ENCODE measurements around the gene MIAT. TPM values are rescaled to one million over a fixed set of nuclear protein-coding genes. Genes with fewer than 3 reads are reported as not detected.

The MIAT gene
- polyA plus RNA-seq, 4 donors = 0.27 to 1.3 (median 0.58) TPM; not detected in 1

DNA sequence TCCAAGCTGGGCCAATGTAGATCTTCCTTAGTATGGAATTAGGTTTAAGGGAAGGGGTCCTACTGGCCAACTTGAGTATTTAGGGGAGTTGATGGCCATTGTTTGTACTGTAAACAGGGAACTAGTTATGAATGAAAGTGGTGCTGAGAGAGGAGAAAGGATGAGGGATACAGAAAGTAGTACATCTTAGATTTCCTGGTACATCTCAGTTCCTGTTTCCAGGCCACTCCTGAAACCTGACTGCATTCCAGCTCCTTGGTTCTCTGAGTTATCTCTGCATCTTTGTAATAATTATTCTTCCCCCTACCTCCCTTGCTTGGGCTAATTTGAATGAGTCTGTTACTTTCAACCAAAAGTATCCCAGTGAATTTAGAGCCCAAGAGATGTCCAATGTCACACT is 30.1 kb downstream of the MIAT start:
- Histone ChIP-seq H3K27ac (ENCODE audit: low read depth in 1 of 3, low read length in 2 of 3) (no peak overlapping the region), H3K27me3 (ENCODE audit: control insufficient read depth in 3 of 3, insufficient read depth in 3 of 3, low read length in 3 of 3) (no peaks in the 10 kb centered on the region), H3K4me3 (ENCODE audit: low read depth in 1 of 3, low read length in 3 of 3) (no peak overlapping the region), H3K4me1 (ENCODE audit: control insufficient read depth in 3 of 3, insufficient read depth in 2 of 3, low read depth in 1 of 3, low read length in 2 of 3) (peaks cover 0 to 7% (median 3%) of the 10 kb centered on the region in 3 donors), H3K36me3 (ENCODE audit: control insufficient read depth in 3 of 3, insufficient read depth in 2 of 3, low read depth in 1 of 3, low read length in 3 of 3) (peaks cover 0 to 15% (median 3%) of the 10 kb centered on the region in 3 donors), H3K9me3 (ENCODE audit: control insufficient read depth in 2 of 2, insufficient read depth in 1 of 2, low read depth in 1 of 2, low read length in 1 of 2) (no peaks in the 10 kb centered on the region)
- FAIRE-seq (no peak), DNase-seq (no peak)

DNA sequence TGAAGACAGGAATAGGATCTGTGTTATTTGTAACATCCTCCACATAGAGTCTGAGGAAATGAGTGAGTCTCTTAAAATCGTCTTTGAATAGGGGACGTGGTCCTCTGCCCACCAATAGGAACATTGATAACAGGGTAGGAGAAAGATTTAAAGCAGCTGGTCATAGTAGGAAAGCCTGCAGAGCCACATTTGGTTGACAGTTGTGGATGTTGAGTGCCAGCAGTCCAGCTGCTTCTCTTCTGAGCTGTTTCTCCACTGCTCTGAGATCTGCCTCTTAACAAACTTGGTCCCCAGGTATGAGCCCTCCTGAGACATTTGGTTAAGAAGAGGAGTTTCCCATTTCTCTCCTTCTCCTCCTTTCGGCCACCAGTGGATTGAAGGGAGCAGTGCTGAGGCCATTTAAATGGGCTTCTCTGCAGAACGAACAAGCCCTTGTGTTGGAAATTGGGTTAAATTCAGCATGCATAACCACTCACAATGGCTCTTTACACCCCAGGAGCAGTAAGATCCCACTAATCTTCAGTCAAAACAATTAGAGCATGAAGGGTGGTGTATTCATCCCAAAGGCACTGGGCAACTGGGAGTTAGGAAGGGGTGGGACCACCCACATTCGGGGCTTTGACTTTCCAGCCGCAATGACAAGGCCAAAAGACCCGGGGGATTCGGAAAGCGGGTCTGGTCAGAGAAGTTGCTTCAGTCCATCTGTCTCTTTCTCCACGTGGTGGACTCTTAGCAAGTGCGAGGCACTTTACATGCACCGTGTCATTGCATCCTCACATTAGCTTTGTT is 32.3 kb downstream of the MIAT start:
- no peaks in the 10 kb centered on the region for H3K27me3 ChIP-seq (ENCODE audit: control insufficient read depth in 3 of 3, insufficient read depth in 3 of 3, low read length in 3 of 3)
- FAIRE-seq = no peak

DNA sequence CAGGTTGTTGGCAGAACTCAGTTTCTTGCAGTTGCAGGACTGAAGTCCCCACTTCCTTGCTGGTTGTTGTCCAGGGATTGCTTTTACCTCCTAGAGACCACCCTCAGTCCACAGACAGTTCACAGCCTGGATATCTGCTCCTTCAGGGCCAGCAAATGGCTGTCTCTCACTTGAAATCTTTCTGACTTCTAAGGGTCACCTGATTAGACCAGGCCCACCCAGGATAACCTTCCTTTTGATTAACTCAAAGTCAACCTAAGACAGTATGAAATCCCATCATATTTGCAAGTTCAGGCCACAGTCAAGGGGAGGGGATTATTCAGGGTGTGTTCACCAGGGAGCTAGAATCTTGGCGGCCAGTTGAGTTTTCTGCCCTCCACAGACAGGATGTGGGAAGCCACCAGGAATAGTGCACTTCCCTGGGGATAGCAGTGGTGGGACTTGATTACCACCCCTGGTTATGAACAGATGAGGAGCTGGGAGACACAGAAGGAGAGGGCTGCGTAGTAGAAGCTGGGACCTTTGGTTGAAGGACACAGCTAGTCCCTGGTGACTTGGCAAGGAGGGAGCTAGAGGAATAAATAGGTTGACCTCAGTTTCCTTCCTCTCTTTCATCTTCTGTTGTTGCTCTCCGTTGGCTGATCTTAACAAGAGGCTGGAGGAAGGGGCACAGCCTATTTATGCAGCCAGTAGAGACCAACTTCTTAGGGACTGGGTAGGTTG is 33.4 kb downstream of the MIAT start:
- Histone ChIP-seq H3K27me3 (ENCODE audit: control insufficient read depth in 3 of 3, insufficient read depth in 3 of 3, low read length in 3 of 3) (no peaks in the 10 kb centered on the region), H3K27ac (ENCODE audit: low read depth in 1 of 3, low read length in 2 of 3) (no peak overlapping the region), H3K4me1 (ENCODE audit: control insufficient read depth in 3 of 3, insufficient read depth in 2 of 3, low read depth in 1 of 3, low read length in 2 of 3) (peaks cover 0 to 7% (median 3%) of the 10 kb centered on the region in 3 donors), H3K4me3 (ENCODE audit: low read depth in 1 of 3, low read length in 3 of 3) (no peak overlapping the region), H3K36me3 (ENCODE audit: control insufficient read depth in 3 of 3, insufficient read depth in 2 of 3, low read depth in 1 of 3, low read length in 3 of 3) (peaks cover 0 to 14% (median 3%) of the 10 kb centered on the region in 3 donors), H3K9me3 (ENCODE audit: control insufficient read depth in 2 of 2, insufficient read depth in 1 of 2, low read depth in 1 of 2, low read length in 1 of 2) (peaks cover 0 to 6% of the 10 kb centered on the region in 2 donors)
- no peak for FAIRE-seq
- DNase-seq = no peak
- 63 to 79% (median 72%) methylated on average over 3 of the region's 3 CpGs for WGBS, 3 donors

More for the DNA sequence above, 32.3 kb downstream of the MIAT start:
- Histone ChIP-seq H3K36me3 (ENCODE audit: control insufficient read depth in 3 of 3, insufficient read depth in 2 of 3, low read depth in 1 of 3, low read length in 3 of 3) (peaks cover 0 to 13% (median 3%) of the 10 kb centered on the region in 3 donors), H3K27ac (ENCODE audit: low read depth in 1 of 3, low read length in 2 of 3) (peak overlapping the region in 1 of 3 donors; percentile 8), H3K9me3 (ENCODE audit: control insufficient read depth in 2 of 2, insufficient read depth in 1 of 2, low read depth in 1 of 2, low read length in 1 of 2) (peaks cover 0 to 1% of the 10 kb centered on the region in 2 donors), H3K4me3 (ENCODE audit: low read depth in 1 of 3, low read length in 3 of 3) (no peak overlapping the region), H3K4me1 (ENCODE audit: control insufficient read depth in 3 of 3, insufficient read depth in 2 of 3, low read depth in 1 of 3, low read length in 2 of 3) (peaks cover 0 to 7% (median 3%) of the 10 kb centered on the region in 3 donors)
- no peak for DNase-seq
- WGBS, 3 donors = 72 to 86% (median 84%) methylated on average over 12 of the region's 12 CpGs

DNA sequence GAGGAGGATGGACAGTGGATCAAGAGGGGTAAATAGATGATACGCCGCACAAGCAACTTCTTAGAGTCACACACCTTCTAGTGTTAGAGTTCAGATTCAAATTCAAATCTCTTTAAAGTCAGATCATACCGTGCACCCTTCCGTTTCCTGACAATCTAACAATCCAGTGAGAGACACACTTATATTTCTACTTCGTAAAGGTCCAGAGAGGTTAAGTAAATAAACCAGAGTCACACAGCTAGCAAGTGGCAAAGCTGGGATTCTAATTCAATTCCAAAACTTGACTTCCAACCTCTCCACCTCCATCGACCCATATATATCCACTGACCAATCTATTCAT is 34.0 kb downstream of the MIAT start:
- Histone ChIP-seq H3K27ac (ENCODE audit: low read depth in 1 of 3, low read length in 2 of 3) (no peak overlapping the region), H3K27me3 (ENCODE audit: control insufficient read depth in 3 of 3, insufficient read depth in 3 of 3, low read length in 3 of 3) (no peaks in the 10 kb centered on the region), H3K9me3 (ENCODE audit: control insufficient read depth in 2 of 2, insufficient read depth in 1 of 2, low read depth in 1 of 2, low read length in 1 of 2) (peaks cover 0 to 6% of the 10 kb centered on the region in 2 donors), H3K36me3 (ENCODE audit: control insufficient read depth in 3 of 3, insufficient read depth in 2 of 3, low read depth in 1 of 3, low read length in 3 of 3) (peaks cover 0 to 12% (median 3%) of the 10 kb centered on the region in 3 donors), H3K4me3 (ENCODE audit: low read depth in 1 of 3, low read length in 3 of 3) (no peak overlapping the region), H3K4me1 (ENCODE audit: control insufficient read depth in 3 of 3, insufficient read depth in 2 of 3, low read depth in 1 of 3, low read length in 2 of 3) (peaks cover 0 to 7% (median 3%) of the 10 kb centered on the region in 3 donors)
- WGBS, 3 donors = 82 to 93% (median 82%) methylated on average over 6 of the region's 6 CpGs
- FAIRE-seq (no peak), DNase-seq (no peak)

DNA sequence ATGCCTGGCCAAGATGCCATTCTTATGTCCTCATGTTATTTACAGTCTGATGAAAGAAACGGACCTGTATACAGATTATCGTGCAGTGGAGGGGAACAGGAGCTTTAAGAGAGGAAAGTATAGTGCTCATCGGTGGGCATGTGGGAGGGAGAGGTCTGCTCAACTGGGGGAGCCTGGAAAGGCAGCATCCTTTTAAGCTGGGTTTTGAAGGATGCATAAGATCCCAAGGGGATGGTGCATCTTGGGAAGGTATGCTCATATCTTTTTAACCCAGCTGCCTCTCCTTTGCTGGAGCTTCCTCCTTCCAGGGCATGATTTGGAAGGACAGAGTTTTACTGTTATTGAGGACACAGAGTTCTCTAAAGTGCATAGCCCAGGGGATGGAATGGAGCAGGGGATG is 34.8 kb downstream of the MIAT start:
- peaks cover 3 to 11% (median 3%) of the 10 kb centered on the region in 3 donors for H3K36me3 ChIP-seq (ENCODE audit: control insufficient read depth in 3 of 3, insufficient read depth in 2 of 3, low read depth in 1 of 3, low read length in 3 of 3)
- H3K27ac ChIP-seq (ENCODE audit: low read depth in 1 of 3, low read length in 2 of 3) = no peak overlapping the region
- FAIRE-seq (no peak), DNase-seq (no peak)
- peaks cover 0 to 7% (median 3%) of the 10 kb centered on the region in 3 donors for H3K4me1 ChIP-seq (ENCODE audit: control insufficient read depth in 3 of 3, insufficient read depth in 2 of 3, low read depth in 1 of 3, low read length in 2 of 3)
- H3K4me3 ChIP-seq (ENCODE audit: low read depth in 1 of 3, low read length in 3 of 3) = no peak overlapping the region
- WGBS, 3 donors = 93 to 95% (median 95%) methylated on average over 3 of the region's 3 CpGs
- peaks cover 0 to 6% of the 10 kb centered on the region in 2 donors for H3K9me3 ChIP-seq (ENCODE audit: control insufficient read depth in 2 of 2, insufficient read depth in 1 of 2, low read depth in 1 of 2, low read length in 1 of 2)
- no peaks in the 10 kb centered on the region for H3K27me3 ChIP-seq (ENCODE audit: control insufficient read depth in 3 of 3, insufficient read depth in 3 of 3, low read length in 3 of 3)

DNA sequence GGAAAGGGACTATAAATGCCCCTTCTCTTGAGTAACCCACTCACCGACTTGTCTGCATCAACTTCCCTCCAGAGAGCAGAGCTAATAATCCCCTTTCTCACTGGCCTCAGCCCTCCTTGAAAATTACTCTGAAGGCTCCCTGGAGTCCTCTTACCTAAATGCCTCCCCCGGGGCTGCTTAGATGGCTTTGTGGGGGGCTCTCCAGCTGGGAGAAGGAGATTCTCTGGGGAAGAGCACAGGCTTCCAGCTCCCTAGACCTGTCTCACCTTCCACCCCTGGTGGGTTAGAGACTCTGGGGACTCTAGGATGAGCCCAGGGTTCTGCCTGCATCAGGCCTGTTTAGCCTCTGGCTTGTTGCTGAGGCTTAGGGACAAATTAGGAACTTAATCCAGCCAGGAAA is 39.8 kb downstream of the MIAT start:
- Histone ChIP-seq H3K27me3 (ENCODE audit: control insufficient read depth in 3 of 3, insufficient read depth in 3 of 3, low read length in 3 of 3) (no peaks in the 10 kb centered on the region), H3K36me3 (ENCODE audit: control insufficient read depth in 3 of 3, insufficient read depth in 2 of 3, low read depth in 1 of 3, low read length in 3 of 3) (peaks cover 5 to 22% (median 6%) of the 10 kb centered on the region in 3 donors), H3K4me1 (ENCODE audit: control insufficient read depth in 3 of 3, insufficient read depth in 2 of 3, low read depth in 1 of 3, low read length in 2 of 3) (no peaks in the 10 kb centered on the region), H3K4me3 (ENCODE audit: low read depth in 1 of 3, low read length in 3 of 3) (no peak overlapping the region), H3K9me3 (ENCODE audit: control insufficient read depth in 2 of 2, insufficient read depth in 1 of 2, low read depth in 1 of 2, low read length in 1 of 2) (peaks cover 0 to 19% of the 10 kb centered on the region in 2 donors), H3K27ac (ENCODE audit: low read depth in 1 of 3, low read length in 2 of 3) (no peak overlapping the region)
- 82 to 87% (median 86%) methylated on average over 2 of the region's 2 CpGs for WGBS, 3 donors
- FAIRE-seq (no peak), DNase-seq (no peak)

DNA sequence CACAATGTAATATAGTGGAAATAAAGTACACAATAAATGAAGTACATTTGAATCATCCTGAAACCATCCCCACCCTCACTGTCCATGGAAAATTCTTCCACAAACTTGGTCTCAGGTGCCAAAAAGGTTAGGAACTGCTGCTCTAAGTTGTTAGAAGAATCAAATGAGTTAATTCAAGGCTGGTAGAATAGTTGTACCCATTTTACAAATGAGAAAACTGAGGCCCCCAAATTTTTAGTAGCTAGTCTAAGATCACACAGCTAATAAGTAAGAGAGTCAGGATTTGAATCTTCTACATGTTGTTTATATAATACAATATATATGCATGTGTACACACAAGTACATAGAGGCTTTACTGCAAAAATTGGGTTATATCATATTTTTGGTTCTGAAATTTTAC is 43.1 kb downstream of the MIAT start:
- no peaks in the 10 kb centered on the region for H3K4me1 ChIP-seq (ENCODE audit: control insufficient read depth in 3 of 3, insufficient read depth in 2 of 3, low read depth in 1 of 3, low read length in 2 of 3)
- H3K4me3 ChIP-seq (ENCODE audit: low read depth in 1 of 3, low read length in 3 of 3) = no peak overlapping the region
- FAIRE-seq (no peak), DNase-seq (no peak)
- no peak overlapping the region for H3K27ac ChIP-seq (ENCODE audit: low read depth in 1 of 3, low read length in 2 of 3)
- peaks cover 0 to 15% of the 10 kb centered on the region in 2 donors for H3K9me3 ChIP-seq (ENCODE audit: control insufficient read depth in 2 of 2, insufficient read depth in 1 of 2, low read depth in 1 of 2, low read length in 1 of 2)
- H3K36me3 ChIP-seq (ENCODE audit: control insufficient read depth in 3 of 3, insufficient read depth in 2 of 3, low read depth in 1 of 3, low read length in 3 of 3) = peaks cover 5 to 22% (median 6%) of the 10 kb centered on the region in 3 donors
- no peaks in the 10 kb centered on the region for H3K27me3 ChIP-seq (ENCODE audit: control insufficient read depth in 3 of 3, insufficient read depth in 3 of 3, low read length in 3 of 3)

DNA sequence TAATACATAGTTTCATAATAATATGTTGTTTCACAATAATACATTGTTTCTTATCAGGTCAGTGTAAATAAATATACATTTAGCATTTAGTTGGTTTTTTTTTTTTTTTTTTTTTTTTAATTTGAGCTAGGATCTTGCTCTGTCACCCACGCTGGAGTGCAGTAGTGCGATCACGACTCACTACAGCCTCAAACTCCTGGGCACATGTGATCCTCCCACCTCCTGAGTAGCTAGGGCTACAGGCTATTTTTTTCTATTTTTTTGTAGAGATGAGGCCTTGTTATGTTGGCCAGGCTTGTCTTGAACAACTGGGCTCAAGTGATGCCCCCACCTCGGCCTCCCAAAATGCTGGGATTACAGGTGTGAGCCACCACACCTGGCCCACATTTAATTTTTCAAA is 43.5 kb downstream of the MIAT start:
- FAIRE-seq = no peak
- H3K36me3 ChIP-seq (ENCODE audit: control insufficient read depth in 3 of 3, insufficient read depth in 2 of 3, low read depth in 1 of 3, low read length in 3 of 3) = peaks cover 5 to 22% (median 6%) of the 10 kb centered on the region in 3 donors
- no peak for DNase-seq
- WGBS, 3 donors = 96 to 98% (median 97%) methylated on average over 4 of the region's 4 CpGs
- no peaks in the 10 kb centered on the region for H3K4me1 ChIP-seq (ENCODE audit: control insufficient read depth in 3 of 3, insufficient read depth in 2 of 3, low read depth in 1 of 3, low read length in 2 of 3)
- no peak overlapping the region for H3K4me3 ChIP-seq (ENCODE audit: low read depth in 1 of 3, low read length in 3 of 3)
- no peaks in the 10 kb centered on the region for H3K27me3 ChIP-seq (ENCODE audit: control insufficient read depth in 3 of 3, insufficient read depth in 3 of 3, low read length in 3 of 3)
- H3K9me3 ChIP-seq (ENCODE audit: control insufficient read depth in 2 of 2, insufficient read depth in 1 of 2, low read depth in 1 of 2, low read length in 1 of 2) = peaks cover 0 to 13% of the 10 kb centered on the region in 2 donors
- no peak overlapping the region for H3K27ac ChIP-seq (ENCODE audit: low read depth in 1 of 3, low read length in 2 of 3)

Data from small intestine (tissue), 7 donors.